ENCODE measurements around the gene TRPV4. TPM values are rescaled to one million over a fixed set of nuclear protein-coding genes. Genes with fewer than 3 reads are reported as not detected.

Gene TRPV4
- 0.07 to 0.11 TPM (median 0.08 TPM) in 5 replicates for total RNA-seq (2022; extraction: Qiagen RNA extraction)

DNA sequence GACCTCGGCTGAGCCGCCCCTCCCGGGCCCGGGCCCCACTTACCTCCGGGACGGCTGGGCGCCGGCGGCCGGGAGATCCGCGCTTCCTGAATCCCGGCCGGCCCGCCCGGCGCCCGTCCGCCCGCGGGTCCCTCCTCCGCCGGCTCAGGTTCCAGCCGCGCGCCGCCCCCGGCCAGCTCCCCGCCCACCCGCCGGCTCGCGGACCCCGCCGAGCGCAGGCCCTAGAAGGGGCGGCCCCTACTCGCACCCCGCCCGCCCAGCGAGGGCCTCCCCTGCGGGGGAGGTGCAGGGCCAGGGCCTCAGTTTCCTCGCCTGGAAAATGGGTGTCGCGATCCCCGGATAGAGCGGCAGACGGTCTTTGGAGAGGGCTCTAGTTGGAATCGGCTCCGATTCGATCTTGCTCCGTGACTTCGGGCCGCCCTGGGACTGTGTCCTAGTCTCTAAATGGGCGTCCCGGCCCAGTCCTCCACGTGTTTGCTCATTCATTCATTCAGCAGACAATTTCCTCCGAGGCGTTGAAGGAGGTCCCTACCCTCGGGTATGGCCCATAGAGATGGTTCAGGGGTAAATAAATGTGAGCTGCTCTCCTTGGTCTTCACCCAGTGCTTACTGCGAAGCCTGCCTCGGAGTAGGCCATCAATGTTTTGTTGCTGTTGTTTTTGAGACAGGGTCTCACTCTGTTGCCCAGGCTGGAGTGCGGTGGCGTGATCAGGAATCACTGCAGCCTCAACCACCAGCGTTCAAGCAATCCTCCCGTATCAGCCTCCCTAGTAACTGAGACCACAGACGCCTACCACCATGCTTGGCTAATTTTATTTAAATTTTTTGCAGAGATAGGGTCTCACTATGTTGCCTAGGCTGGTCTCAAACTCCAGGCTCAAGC, at the start of gene TRPV4:
TSS of gene TRPV4 (minus strand) at position 92 of the 883 bp plus-strand sequence. CDS start 18,602 bp downstream, outside the sequence.

DNA sequence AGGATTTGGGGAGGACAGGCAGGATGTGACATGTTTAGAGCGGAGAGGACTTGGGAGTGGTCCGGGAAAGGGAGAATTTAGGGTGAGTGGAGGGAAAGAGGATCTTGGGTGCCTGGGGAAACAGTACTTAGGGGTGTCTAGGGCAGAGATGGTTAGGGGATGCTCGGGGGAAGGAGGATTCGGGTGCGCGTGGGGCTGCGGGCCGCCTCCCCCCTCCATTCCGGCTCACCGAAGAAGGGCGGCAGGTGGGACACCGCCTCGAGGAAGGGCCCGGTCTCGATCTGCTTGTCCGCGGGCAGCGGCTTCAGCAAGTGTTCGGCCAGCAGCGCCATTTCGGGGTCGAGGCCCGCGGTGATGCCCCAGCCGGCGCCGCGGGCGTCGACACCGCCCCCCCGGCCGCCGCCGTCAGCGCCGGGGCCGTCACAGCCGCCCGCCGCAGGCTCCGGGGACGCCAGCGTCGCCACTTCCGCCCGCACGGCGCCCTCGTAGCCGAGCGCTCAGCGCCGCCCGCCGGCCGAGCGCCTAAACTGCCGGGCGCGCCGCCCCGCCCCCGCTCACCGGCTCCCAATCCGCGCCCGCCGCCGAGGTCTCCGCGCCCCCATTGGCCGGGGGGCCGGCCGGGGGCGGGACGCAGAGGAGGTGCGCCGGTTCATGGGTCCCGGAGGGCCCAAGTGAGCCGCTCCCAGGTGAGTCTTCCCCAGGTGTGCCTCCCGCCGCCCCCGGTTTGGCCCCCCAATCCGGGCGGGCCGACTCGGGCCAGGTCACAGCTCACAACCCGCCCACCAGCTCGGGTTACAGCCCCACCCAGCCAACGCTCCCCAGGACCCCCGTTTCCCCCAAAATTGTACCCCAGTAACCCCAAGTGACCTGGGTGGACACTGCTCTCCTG, 47.1 kb upstream of the TRPV4 start, which contains the start of gene GLTP:
TSS of gene GLTP (minus strand) at position 499 of the 889 bp plus-strand sequence. CDS start at position 332, 167 bp downstream.

Other genes starting within 250 kb of the TRPV4 start
- gene FAM222A, start 119.6 kb downstream of the TRPV4 start, total RNA-seq (2022; extraction: Qiagen RNA extraction), result 3.4 to 5.7 TPM (median 4.6 TPM) in 5 replicates
- gene GLTP, start 47.1 kb upstream of the TRPV4 start, total RNA-seq (2022; extraction: Qiagen RNA extraction), result 18.0 to 20.3 TPM (median 19.2 TPM) in 5 replicates
- gene TCHP, start 66.9 kb upstream of the TRPV4 start, total RNA-seq (2022; extraction: Qiagen RNA extraction), result 15.2 to 17.6 TPM (median 16.0 TPM) in 5 replicates
- 16.5 to 20.2 TPM (median 18.8 TPM) in 5 replicates for gene GIT2, start 163.0 kb upstream of the TRPV4 start, total RNA-seq (2022; extraction: Qiagen RNA extraction)
- gene ANKRD13A, start 166.0 kb upstream of the TRPV4 start, total RNA-seq (2022; extraction: Qiagen RNA extraction), result 13.6 to 20.7 TPM (median 14.7 TPM) in 5 replicates
- gene C12orf76, start 215.1 kb upstream of the TRPV4 start, total RNA-seq (2022; extraction: Qiagen RNA extraction), result 6.6 to 7.6 TPM (median 7.0 TPM) in 5 replicates

Data from A549 treated with AZD2906 at 1 μM for 4 hours (cell line).